PFSK-1 (cell line): Measurements from ENCODE around the gene DOCK10.

Experiments used
- POLR2AphosphoS5 ChIP-seq: IDR thresholded peaks from 2 replicates; pipeline ENCODE4 v1.6.1; 2012; ENCODE audit warnings: low read depth, mild to moderate bottlenecking, control low read depth, low read length, moderate library complexity
- SIN3A ChIP-seq: IDR thresholded peaks from 2 replicates; pipeline ENCODE4 v1.6.1; 2012; ENCODE audit warnings: mild to moderate bottlenecking, low read length, moderate library complexity, borderline replicate concordance; ENCODE audit not compliant: insufficient read depth
- TAF1 ChIP-seq: IDR thresholded peaks from 2 replicates; pipeline ENCODE4 v1.6.1; 2012; ENCODE audit warnings: low read length, control low read depth, borderline replicate concordance; ENCODE audit not compliant: insufficient read depth
- TF ChIP-seq, protein P1 (sequence below), 2 experiments: IDR thresholded peaks; 2 replicates each; pipeline versions ENCODE4 v1.6.1 to v1.8.0; 2011 to 2012; ENCODE audit warnings: low read depth in 2 of 2, low read length in 2 of 2, control low read depth in 1 of 2, inconsistent platforms in 1 of 2, mild to moderate bottlenecking in 1 of 2, moderate library complexity in 1 of 2; ENCODE audit not compliant: insufficient read depth in 1 of 2

DNA sequence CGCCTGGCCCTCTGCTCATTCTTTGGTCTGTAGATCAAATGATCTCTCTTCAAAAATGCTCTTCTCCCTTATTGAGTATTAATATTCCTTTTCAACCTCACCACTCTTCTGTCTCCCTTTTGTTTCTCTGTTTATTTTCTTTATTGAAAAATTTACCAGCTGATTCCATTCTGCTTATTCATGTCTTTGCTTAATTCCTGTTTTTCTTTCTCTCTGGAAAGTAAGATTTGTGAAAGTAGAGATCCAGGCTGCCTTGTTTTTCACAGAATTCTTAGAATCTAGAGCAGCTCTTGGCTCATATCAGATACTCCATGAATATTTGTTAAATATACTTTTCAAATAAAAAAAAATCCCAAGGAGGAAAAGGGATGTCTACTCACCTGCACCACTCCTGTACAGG lies 157.0 kb downstream of the DOCK10 start:
- TF ChIP-seq, protein P1, sequence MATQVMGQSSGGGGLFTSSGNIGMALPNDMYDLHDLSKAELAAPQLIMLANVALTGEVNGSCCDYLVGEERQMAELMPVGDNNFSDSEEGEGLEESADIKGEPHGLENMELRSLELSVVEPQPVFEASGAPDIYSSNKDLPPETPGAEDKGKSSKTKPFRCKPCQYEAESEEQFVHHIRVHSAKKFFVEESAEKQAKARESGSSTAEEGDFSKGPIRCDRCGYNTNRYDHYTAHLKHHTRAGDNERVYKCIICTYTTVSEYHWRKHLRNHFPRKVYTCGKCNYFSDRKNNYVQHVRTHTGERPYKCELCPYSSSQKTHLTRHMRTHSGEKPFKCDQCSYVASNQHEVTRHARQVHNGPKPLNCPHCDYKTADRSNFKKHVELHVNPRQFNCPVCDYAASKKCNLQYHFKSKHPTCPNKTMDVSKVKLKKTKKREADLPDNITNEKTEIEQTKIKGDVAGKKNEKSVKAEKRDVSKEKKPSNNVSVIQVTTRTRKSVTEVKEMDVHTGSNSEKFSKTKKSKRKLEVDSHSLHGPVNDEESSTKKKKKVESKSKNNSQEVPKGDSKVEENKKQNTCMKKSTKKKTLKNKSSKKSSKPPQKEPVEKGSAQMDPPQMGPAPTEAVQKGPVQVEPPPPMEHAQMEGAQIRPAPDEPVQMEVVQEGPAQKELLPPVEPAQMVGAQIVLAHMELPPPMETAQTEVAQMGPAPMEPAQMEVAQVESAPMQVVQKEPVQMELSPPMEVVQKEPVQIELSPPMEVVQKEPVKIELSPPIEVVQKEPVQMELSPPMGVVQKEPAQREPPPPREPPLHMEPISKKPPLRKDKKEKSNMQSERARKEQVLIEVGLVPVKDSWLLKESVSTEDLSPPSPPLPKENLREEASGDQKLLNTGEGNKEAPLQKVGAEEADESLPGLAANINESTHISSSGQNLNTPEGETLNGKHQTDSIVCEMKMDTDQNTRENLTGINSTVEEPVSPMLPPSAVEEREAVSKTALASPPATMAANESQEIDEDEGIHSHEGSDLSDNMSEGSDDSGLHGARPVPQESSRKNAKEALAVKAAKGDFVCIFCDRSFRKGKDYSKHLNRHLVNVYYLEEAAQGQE (IDR thresholded peaks at IDR 0.05; ENCODE audit: insufficient read depth in 1 of 2, low read depth in 2 of 2, low read length in 2 of 2) = no peak
- TF ChIP-seq POLR2AphosphoS5 = no peak
- TF ChIP-seq TAF1 = no peak
- no peak for TF ChIP-seq SIN3A
